Nephron (organoid): ENCODE results near the gene RPL7A.
"Not testable (repeated sequence)": the region's sequence is repeated elsewhere in the genome, so short reads cannot be mapped to it uniquely, and the experiment has no call there.

Source experiments
- H3K27ac Mint-ChIP-seq, 3 experiments: 2 replicates each; pipeline ENCODE4 v1.8.0; 2020; ENCODE audit warnings: mixed read lengths in 3 of 3, mild to moderate bottlenecking in 2 of 3, moderate library complexity in 1 of 3
- H3K27me3 Mint-ChIP-seq: 2 replicates; pipeline ENCODE4 v1.8.0; 2021; ENCODE audit warnings: low read depth, mild to moderate bottlenecking, moderate library complexity, mixed read lengths
- H3K36me3 Mint-ChIP-seq: 2 replicates; pipeline ENCODE4 v1.8.0; 2020; ENCODE audit warnings: low read depth, mixed read lengths
- H3K4me1 Mint-ChIP-seq: 2 replicates; pipeline ENCODE4 v1.8.0; 2020; ENCODE audit warnings: mixed read lengths
- H3K4me3 Mint-ChIP-seq, 3 experiments: 2 replicates each; pipeline ENCODE4 v1.8.0; 2020; ENCODE audit warnings: mild to moderate bottlenecking in 3 of 3, mixed read lengths in 3 of 3, moderate library complexity in 2 of 3
- H3K9me3 Mint-ChIP-seq: 2 replicates; pipeline ENCODE4 v1.8.0; 2020; ENCODE audit warnings: mixed read lengths
- TF ChIP-seq, protein P1 (sequence below), 3 experiments: fragments of 200-600 bp; sonication (generic); IDR thresholded peaks; one replicate each; pipeline ENCODE4 v1.5.0; 2021; ENCODE audit warnings: antibody characterized with exemption in 3 of 3; ENCODE audit not compliant: unreplicated experiment in 3 of 3

RPL7A gene

DNA sequence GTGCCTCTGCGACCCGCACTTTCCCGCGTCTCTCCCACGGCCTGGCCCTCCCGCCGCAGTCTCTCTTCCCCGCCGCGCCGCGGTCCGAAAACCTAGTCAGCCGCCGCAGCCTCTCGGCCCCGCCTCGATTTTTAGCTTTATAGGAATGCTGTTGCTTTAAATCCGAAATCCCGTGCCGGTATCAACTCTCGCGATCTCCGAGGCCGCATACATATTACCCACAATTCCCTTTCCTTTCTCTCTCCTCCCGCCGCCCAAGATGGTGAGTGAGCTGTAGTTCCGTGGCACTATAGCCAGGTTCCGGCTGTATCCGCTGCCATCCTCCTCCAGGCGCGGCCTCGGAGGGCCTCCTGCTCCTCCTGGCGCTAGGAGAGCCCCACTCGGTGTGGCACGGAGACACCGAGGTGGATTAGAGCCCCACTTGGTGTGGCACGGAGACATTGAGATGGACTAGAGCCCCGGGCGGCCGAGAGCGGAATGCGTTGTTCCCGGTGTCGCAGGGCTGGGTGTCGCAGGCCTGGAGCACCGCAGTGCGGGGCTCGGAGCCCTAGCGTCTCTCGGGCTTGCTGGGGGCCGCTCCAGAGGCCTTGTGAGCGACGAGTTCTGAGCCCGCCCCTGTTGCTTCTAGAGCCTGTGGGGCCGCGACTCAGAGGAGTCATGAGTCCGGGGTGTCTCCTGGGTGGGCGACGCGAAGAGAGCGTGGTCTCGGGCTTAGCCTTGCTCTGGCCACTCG is at the start of gene RPL7A, which contains the start of gene MED22:
TSS of gene RPL7A (plus strand) at position 234 of the 733 bp plus-strand sequence. CDS start at position 260, 26 bp downstream.
TSS of gene MED22 (minus strand) at position 147 of the 733 bp plus-strand sequence. CDS start 1,469 bp downstream, outside the sequence.
- H3K9me3 Mint-ChIP-seq: no peaks in the 10 kb centered on the region
- H3K27ac Mint-ChIP-seq: peak within 1 kb of the TSS; percentile 95 to 96 (median 96)
- TF ChIP-seq, protein P1, sequence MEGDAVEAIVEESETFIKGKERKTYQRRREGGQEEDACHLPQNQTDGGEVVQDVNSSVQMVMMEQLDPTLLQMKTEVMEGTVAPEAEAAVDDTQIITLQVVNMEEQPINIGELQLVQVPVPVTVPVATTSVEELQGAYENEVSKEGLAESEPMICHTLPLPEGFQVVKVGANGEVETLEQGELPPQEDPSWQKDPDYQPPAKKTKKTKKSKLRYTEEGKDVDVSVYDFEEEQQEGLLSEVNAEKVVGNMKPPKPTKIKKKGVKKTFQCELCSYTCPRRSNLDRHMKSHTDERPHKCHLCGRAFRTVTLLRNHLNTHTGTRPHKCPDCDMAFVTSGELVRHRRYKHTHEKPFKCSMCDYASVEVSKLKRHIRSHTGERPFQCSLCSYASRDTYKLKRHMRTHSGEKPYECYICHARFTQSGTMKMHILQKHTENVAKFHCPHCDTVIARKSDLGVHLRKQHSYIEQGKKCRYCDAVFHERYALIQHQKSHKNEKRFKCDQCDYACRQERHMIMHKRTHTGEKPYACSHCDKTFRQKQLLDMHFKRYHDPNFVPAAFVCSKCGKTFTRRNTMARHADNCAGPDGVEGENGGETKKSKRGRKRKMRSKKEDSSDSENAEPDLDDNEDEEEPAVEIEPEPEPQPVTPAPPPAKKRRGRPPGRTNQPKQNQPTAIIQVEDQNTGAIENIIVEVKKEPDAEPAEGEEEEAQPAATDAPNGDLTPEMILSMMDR (IDR thresholded peaks at IDR 0.05; ENCODE audit: unreplicated experiment in 3 of 3): no peak
- H3K36me3 Mint-ChIP-seq: peaks cover 50% of the 10 kb centered on the region
- peak within 1 kb of the TSS; percentile 94 to 99 (median 99) for H3K4me3 Mint-ChIP-seq
- no peaks in the 10 kb centered on the region for H3K27me3 Mint-ChIP-seq
- peaks cover 28% of the 10 kb centered on the region for H3K4me1 Mint-ChIP-seq

DNA sequence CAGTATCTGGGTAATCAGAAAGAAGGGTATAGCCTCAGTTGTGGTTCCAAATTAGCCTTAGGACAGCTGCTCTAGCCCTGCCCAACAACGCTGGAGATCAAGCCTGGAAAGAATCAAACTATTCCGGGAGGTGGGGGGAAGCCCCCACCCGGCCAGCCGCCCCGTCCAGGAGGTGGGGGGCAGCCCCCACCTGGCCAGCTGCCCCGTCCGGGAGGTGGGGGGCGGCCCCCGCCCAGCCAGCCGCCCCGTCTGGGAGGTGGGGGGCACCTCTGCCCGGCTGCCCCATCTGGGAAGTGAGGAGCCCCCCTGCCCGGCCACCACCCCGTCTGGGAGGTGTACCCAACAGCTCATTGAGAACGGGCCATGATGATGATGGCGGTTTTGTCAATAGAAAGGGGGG is 48.0 kb upstream of the RPL7A start:
- not testable (repeated sequence) for H3K4me1 Mint-ChIP-seq, H3K36me3 Mint-ChIP-seq, H3K4me3 Mint-ChIP-seq, H3K9me3 Mint-ChIP-seq, H3K27me3 Mint-ChIP-seq
- peak overlapping the region in 1 of 3 experiments; percentile 46 for H3K27ac Mint-ChIP-seq

DNA sequence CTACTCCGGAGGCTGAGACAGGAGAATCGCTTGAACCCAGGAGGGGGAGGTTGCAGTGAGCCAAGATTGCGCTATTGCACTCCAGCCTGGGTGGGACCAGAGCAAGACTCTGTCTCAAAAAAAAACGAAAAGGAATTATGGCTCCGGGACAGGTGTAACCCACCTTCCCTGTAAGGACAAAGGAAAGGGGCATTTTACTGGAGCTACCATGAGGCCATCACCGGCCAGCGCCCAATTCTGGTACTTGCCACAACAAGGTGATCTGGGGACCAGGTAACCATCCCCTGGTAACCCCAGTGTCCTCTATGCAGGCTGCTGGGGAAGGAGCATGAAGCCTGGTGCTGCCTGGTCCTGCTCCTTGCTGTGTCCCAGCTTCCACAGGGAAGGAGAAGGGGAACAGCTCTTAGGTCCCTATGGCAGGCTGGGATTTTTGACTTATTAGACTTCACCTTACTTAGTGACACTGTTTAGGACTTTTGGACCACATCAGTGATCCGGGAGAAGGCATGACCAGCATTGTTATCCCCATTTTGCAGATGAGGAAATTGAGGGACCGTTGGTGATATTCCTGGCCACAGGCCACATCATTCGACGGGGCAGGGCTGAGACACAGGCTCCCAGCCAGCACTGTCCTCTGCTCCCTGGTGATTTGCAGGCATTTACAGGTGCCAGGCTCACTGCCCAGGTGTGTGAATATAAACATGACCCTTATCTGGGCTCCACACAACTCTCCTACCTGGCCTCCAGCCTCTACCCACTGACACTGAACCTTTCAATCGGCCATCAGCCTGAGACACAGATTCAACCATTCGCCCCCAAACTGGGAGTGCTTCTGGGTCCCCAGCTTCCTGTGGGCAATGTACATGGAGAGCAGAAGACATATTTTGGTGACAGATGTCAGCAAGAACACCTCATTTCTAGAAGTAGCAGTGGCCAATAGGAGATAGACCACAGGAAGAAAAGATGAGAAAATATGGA is 46.5 kb upstream of the RPL7A start:
- Mint-ChIP-seq H3K36me3 (no peaks in the 10 kb centered on the region), H3K27me3 (peaks cover 10% of the 10 kb centered on the region), H3K4me1 (no peaks in the 10 kb centered on the region), H3K9me3 (no peaks in the 10 kb centered on the region), H3K27ac (no peak overlapping the region), H3K4me3 (no peak overlapping the region)
- TF ChIP-seq, protein P1 (IDR thresholded peaks at IDR 0.05; ENCODE audit: unreplicated experiment in 3 of 3): no peak

DNA sequence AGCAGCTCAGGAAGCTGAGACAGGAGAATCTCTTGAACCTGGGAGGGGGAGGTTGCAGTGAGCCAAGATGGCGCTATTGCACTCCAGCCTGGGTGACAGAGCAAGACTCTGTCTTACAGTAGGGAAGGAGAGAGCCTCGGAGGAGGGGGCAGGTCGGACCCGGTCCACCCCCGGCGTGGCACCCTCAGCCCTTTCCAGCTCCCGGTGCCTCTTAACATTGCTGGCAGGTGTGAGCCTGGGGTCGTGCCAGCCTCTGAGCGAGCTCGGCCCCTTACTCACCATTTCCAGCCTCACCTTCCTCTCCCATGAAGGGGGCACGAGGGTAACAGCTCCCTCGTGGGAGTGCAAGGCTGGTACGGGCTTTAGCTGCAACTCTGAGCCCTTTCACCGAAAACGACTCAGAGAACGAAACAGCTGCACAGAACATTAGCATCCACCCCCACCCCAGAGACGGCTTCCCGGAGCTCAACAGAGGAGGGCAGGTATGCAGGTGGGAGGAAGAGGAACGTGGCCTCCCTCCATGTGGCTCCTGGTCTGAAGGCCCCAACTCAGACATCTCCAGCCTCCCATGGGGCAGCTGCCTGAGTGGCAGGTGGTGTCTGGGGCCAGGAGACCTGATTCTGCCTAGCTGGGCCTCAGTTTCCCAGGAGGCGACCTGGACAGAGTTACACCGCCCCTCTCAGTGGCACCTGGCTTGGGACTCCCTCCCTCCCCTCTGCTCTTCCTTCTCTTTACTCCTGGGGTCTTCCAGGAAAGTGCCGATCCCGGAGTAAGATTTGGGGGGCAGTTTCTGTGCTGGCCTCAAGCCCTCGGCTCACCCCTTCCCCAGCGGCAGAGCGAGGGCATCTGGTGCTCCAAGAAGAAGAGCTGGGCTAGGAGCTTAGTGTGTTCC is 44.5 kb upstream of the RPL7A start:
- TF ChIP-seq, protein P1 (IDR thresholded peaks at IDR 0.05; ENCODE audit: unreplicated experiment in 3 of 3): no peak
- Mint-ChIP-seq H3K9me3 (no peaks in the 10 kb centered on the region), H3K4me1 (no peaks in the 10 kb centered on the region), H3K36me3 (no peaks in the 10 kb centered on the region), H3K27me3 (peaks cover 9% of the 10 kb centered on the region), H3K4me3 (no peak overlapping the region), H3K27ac (no peak overlapping the region)

DNA sequence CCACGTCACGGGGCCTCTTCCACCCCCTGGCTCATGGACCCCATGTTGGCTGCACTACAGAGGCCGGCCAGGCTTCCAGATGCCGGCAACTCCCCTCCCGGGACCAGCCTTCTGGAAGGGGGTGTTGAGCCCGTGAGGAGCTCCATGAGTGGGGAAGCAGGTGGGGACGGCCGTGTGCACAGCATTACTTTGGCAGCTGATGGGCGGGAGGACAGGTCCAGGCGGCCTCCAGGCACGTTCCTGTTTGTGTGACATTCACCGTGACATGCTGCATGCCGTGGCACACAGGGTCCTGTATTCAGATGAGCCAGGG is 43.9 kb upstream of the RPL7A start:
- no peak overlapping the region for H3K27ac Mint-ChIP-seq
- no peaks in the 10 kb centered on the region for H3K4me1 Mint-ChIP-seq
- TF ChIP-seq, protein P1 (IDR thresholded peaks at IDR 0.05; ENCODE audit: unreplicated experiment in 3 of 3): no peak
- no peak overlapping the region for H3K4me3 Mint-ChIP-seq
- peaks cover 9% of the 10 kb centered on the region for H3K27me3 Mint-ChIP-seq
- no peaks in the 10 kb centered on the region for H3K36me3 Mint-ChIP-seq
- no peaks in the 10 kb centered on the region for H3K9me3 Mint-ChIP-seq
